Ovary (tissue), 3 donors: ENCODE results near the gene IL12RB2.

ENCODE experiments used
- EP300 ChIP-seq: sonication (generic); formaldehyde crosslinking; IDR thresholded peaks from one replicate; pipeline ENCODE4 v1.6.1; 2017; ENCODE audit warnings: antibody characterized with exemption
- POLR2A ChIP-seq: fragments of 450-650 bp; IDR thresholded peaks from one replicate; pipeline ENCODE4 v1.6.1; 2017; ENCODE audit warnings: antibody characterized with exemption, mild to moderate bottlenecking, moderate library complexity
- TF ChIP-seq, protein P1 (sequence below), 3 donors: fragments of 450-650 bp in 2 of 3; fragments of 200-600 bp in 1 of 3; IDR thresholded peaks; one replicate each; pipeline versions ENCODE4 v1.5.1 to v1.8.0; 2016 to 2022; ENCODE audit warnings: antibody characterized with exemption in 3 of 3, mild to moderate bottlenecking in 1 of 3
- donor health status: DM: no; HTN: no; CAD: no.

DNA sequence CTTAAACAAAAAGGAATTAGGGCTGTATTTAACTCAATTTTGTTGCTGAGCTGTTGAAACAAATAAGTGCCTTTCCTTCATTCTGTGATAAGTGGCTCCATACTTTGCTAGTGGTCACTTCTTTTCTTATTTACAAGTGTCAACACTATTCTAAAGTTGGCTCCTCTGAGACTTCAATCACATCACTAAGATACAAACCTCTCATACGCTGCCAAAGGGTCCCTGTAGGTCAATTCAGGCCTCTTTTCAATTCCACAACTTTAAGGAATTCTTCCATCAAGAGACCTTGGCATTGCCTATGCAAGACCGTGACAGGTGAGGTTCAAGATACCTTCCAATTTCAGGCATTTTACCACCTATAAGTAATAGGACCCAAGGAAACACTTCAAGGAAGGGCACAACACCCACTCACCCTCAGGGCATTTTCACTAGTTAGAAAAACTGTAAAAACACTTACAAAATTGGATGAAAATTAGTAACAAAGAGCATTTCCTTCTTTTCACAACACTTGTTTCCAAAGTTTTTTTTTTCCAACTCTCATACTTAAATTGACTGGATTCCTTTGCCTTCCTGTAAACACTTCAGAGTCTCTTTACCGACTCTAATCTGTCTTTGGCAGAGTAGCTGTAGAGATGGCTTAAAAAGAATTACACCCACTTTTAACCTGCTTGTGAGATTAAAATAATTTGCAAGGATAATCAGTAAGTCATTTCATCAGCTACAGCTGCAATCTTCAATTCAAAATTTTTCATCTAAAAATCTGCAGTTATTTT is 98.0 kb downstream of the IL12RB2 start:
- TF ChIP-seq, protein P1, sequence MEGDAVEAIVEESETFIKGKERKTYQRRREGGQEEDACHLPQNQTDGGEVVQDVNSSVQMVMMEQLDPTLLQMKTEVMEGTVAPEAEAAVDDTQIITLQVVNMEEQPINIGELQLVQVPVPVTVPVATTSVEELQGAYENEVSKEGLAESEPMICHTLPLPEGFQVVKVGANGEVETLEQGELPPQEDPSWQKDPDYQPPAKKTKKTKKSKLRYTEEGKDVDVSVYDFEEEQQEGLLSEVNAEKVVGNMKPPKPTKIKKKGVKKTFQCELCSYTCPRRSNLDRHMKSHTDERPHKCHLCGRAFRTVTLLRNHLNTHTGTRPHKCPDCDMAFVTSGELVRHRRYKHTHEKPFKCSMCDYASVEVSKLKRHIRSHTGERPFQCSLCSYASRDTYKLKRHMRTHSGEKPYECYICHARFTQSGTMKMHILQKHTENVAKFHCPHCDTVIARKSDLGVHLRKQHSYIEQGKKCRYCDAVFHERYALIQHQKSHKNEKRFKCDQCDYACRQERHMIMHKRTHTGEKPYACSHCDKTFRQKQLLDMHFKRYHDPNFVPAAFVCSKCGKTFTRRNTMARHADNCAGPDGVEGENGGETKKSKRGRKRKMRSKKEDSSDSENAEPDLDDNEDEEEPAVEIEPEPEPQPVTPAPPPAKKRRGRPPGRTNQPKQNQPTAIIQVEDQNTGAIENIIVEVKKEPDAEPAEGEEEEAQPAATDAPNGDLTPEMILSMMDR (IDR thresholded peaks at IDR 0.05) = no peak
- no peak for TF ChIP-seq POLR2A
- no peak for TF ChIP-seq EP300
